ENCODE data around the gene ADCY10.

DNA sequence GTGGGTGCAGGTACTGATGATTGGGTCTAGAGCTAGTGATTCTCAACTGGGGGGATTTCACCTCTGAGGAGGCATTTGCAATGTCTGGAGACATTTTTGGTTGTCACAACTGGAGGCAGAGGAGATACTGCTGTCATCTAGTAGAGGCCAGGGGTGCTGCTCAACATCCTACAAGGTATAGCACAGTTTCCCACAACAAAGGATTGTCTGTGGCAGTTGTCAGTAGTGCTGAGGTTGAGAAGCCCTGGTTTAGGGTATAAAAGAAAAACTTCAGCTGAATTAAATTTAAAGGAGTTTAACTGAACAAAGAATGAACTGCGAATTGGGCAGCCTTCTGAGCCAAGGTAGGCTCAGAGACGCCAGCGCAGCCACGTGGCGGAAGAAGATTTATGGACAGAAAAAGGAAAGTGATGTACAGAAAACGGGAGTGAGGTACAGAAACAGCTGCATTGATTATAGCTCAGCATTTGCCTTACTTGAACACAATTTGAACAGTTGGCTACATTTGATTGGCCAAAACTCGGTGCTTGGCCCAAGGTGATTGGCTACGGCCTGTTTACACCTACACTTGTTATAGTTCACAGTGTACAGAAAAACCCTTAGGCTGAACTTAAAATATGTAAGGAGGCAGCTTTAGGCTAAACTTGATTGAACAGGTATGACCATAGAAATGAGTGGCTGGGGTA is 151.7 kb downstream of the ADCY10 start:
- TF ChIP-seq, protein P1, sequence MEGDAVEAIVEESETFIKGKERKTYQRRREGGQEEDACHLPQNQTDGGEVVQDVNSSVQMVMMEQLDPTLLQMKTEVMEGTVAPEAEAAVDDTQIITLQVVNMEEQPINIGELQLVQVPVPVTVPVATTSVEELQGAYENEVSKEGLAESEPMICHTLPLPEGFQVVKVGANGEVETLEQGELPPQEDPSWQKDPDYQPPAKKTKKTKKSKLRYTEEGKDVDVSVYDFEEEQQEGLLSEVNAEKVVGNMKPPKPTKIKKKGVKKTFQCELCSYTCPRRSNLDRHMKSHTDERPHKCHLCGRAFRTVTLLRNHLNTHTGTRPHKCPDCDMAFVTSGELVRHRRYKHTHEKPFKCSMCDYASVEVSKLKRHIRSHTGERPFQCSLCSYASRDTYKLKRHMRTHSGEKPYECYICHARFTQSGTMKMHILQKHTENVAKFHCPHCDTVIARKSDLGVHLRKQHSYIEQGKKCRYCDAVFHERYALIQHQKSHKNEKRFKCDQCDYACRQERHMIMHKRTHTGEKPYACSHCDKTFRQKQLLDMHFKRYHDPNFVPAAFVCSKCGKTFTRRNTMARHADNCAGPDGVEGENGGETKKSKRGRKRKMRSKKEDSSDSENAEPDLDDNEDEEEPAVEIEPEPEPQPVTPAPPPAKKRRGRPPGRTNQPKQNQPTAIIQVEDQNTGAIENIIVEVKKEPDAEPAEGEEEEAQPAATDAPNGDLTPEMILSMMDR (conservative IDR thresholded peaks at IDR 0.05; ENCODE audit: low read depth in 2 of 2) = no peak
- TF ChIP-seq POLR2AphosphoS5 (IDR thresholded peaks at IDR 0.05; ENCODE audit: low read depth) (no peak), STAT1 (IDR thresholded peaks at IDR 0.05; ENCODE audit: unreplicated experiment) (no peak), EZH2 (IDR thresholded peaks at IDR 0.05; ENCODE audit: low read depth, unreplicated experiment) (no peak)

Measured in GM23338 (cell line).